Central memory CD8-positive, alpha-beta T cell (primary cell): ENCODE data around the gene BPHL.
"Not testable (repeated sequence)": the region's sequence is repeated elsewhere in the genome, so short reads cannot be mapped to it uniquely, and the experiment has no call there.

Experiments
- ATAC-seq: fragments of 150-1000 bp; cut with Tn5 transposase; replicated peaks from 2 replicates; pipeline ENCODE4 v1.10.0; 2022; ENCODE audit warnings: mild to moderate bottlenecking, moderate FRiP score, moderate number of reproducible peaks; ENCODE audit not compliant: poor library complexity, severe bottlenecking; ENCODE audit errors: extremely low read depth
- DNase-seq, 2 donors: peaks; one replicate each; pipeline ENCODE4 v3.0.0; 2021; ENCODE audit warnings: low spot score in 2 of 2
- H3K27ac Mint-ChIP-seq: one replicate; pipeline ENCODE4 v1.8.0; 2022; ENCODE audit warnings: low read depth, mild to moderate bottlenecking, moderate library complexity, mixed read lengths
- H3K27me3 Mint-ChIP-seq: one replicate; pipeline ENCODE4 v1.8.0; 2022; ENCODE audit warnings: mixed read lengths
- H3K36me3 Mint-ChIP-seq: one replicate; pipeline ENCODE4 v1.8.0; 2022; ENCODE audit warnings: mild to moderate bottlenecking, moderate library complexity, mixed read lengths; ENCODE audit not compliant: insufficient read depth
- H3K4me1 Mint-ChIP-seq: one replicate; pipeline ENCODE4 v1.8.0; 2022; ENCODE audit warnings: mixed read lengths
- H3K4me3 Mint-ChIP-seq: one replicate; pipeline ENCODE4 v1.8.0; 2022; ENCODE audit warnings: mild to moderate bottlenecking, moderate library complexity, mixed read lengths
- H3K9me3 Mint-ChIP-seq: one replicate; pipeline ENCODE4 v1.8.0; 2022; ENCODE audit warnings: mixed read lengths

BPHL gene

DNA sequence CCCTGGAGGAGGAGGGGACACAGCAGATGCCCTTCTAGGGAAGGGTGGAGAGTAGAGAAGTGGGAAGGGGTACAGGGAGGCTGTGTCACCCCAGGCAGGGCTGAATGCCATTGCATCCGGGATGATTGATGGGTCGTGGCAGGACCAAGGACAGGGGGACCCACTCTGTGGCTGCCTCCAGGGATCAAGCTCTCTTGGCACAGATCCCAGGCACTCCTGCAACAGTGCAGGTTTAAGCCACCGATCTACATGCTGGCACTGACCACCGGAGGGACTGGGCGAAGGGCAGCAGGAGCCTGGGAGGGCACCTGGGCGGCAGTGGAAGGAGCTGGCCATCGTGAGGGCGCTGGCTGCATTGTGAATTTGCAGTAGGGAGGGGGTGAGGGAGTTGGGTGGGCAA is 61.4 kb downstream of the BPHL start:
- H3K27ac Mint-ChIP-seq, H3K9me3 Mint-ChIP-seq, DNase-seq, H3K4me1 Mint-ChIP-seq, ATAC-seq, H3K36me3 Mint-ChIP-seq: not testable (repeated sequence)
- H3K4me3 Mint-ChIP-seq, result peak overlapping the region; percentile 49
- peaks cover 60% of the 10 kb centered on the region for H3K27me3 Mint-ChIP-seq

DNA sequence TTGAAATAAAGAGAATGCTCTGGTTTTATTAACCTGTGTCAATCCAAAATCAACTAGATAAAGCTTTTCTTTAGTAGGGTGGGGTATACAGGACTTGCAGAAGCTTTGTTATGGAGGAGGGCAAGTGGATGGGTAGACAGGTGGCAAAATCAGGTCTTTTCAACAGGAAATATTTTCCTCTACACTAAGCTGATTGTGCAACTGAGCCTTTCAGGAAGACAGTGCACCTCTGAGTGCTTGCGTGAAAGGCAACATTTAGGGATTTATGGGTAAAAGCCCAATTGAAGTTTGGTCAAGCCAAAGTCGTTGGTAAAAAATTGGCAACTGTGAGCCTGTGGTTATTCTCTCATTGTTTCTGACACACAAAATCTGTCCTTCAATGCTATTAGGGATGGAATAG is 62.6 kb downstream of the BPHL start:
- DNase-seq (no peak), ATAC-seq (no peak)
- no peaks in the 10 kb centered on the region for H3K9me3 Mint-ChIP-seq
- H3K4me3 Mint-ChIP-seq, result no peak overlapping the region
- H3K36me3 Mint-ChIP-seq, result peaks cover 2% of the 10 kb centered on the region
- no peaks in the 10 kb centered on the region for H3K4me1 Mint-ChIP-seq
- peaks cover 66% of the 10 kb centered on the region for H3K27me3 Mint-ChIP-seq
- no peak overlapping the region for H3K27ac Mint-ChIP-seq

DNA sequence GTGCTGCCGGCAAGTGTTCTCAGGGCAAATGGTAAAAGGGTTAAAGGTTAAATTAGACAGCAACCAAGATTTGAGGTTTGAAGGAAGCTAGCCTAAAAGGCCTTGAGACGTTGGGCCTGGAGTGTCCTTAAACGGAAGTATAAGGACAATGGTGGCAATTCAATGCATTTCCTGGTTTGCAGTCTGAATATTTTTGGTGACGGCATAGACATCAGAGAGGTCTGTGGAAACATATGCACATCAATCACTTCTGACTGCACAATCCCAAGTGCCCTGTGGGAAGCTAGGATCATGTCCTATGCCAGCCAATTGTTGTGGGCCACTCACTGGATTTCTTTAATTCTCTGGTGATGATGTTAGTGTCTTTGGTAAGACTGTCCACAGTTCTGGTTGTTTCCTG is 64.6 kb downstream of the BPHL start:
- no peak for DNase-seq
- Mint-ChIP-seq H3K36me3 (peaks cover 2% of the 10 kb centered on the region), H3K4me3 (no peak overlapping the region), H3K4me1 (no peaks in the 10 kb centered on the region), H3K27ac (no peak overlapping the region), H3K9me3 (no peaks in the 10 kb centered on the region), H3K27me3 (peaks cover 77% of the 10 kb centered on the region)
- no peak for ATAC-seq

- peaks cover 82% of the 10 kb centered on the region for H3K27me3 Mint-ChIP-seq
- H3K9me3 Mint-ChIP-seq, result no peaks in the 10 kb centered on the region
- no peak for ATAC-seq
- DNase-seq, result no peak
- no peaks in the 10 kb centered on the region for H3K36me3 Mint-ChIP-seq
- no peak overlapping the region for H3K27ac Mint-ChIP-seq
- no peak overlapping the region for H3K4me3 Mint-ChIP-seq
- H3K4me1 Mint-ChIP-seq, result no peaks in the 10 kb centered on the region
Observed at GRCh38 chr6:3186974-3187382, 68.5 kb downstream of the BPHL start.

GRCh38 chr6:3188262-3188661 is 69.8 kb downstream of the BPHL start:
- no peak overlapping the region for H3K27ac Mint-ChIP-seq
- H3K9me3 Mint-ChIP-seq, result no peaks in the 10 kb centered on the region
- no peaks in the 10 kb centered on the region for H3K4me1 Mint-ChIP-seq
- ATAC-seq, result no peak
- H3K4me3 Mint-ChIP-seq, result no peak overlapping the region
- no peak for DNase-seq
- peaks cover 81% of the 10 kb centered on the region for H3K27me3 Mint-ChIP-seq
- H3K36me3 Mint-ChIP-seq, result no peaks in the 10 kb centered on the region

DNA sequence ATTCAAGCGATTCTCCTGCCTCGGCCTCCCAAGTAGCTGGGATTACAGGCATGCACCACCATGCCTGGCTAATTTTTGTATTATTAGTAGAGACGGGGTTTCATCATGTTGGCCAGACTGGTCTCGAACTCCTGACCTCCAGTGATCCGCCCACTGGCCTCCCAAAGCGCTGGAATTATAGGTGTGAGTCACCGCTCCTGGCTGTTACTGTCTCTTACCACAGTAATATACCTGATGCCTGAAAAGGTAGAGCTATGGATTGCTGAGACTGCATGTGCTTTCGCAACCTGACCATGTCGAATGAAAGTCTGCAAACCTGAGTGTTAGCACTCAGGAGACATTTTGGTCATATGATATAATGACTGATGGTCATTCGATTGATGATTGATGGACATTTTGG is 70.7 kb downstream of the BPHL start:
- peaks cover 72% of the 10 kb centered on the region for H3K27me3 Mint-ChIP-seq
- H3K9me3 Mint-ChIP-seq, result not testable (repeated sequence)

DNA sequence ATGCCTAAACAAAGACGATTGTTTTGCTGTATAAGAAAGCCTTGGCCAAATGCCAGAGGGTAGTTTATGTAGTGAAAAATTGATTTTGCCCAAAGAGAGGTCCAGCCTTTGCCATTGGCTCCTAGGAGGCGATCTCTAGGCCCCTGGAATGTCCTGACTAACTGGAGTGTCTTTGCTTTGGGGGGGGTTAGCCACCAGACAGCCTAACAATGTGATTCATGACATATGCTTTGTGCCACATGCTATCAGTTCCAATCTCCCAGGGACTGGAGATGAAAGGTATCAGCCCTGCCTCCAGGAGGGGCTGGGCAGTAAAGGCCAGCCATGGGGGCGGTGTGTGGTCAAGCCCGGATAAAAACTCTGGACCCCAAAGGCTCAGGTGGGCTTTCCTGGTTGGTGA is 71.5 kb downstream of the BPHL start:
- Mint-ChIP-seq H3K4me3 (no peak overlapping the region), H3K4me1 (no peaks in the 10 kb centered on the region), H3K27ac (no peak overlapping the region), H3K27me3 (peaks cover 63% of the 10 kb centered on the region), H3K36me3 (no peaks in the 10 kb centered on the region), H3K9me3 (no peaks in the 10 kb centered on the region)
- ATAC-seq (no peak), DNase-seq (no peak)

More for the DNA sequence above, 70.7 kb downstream of the BPHL start:
- not testable (repeated sequence) for H3K27ac Mint-ChIP-seq, H3K4me1 Mint-ChIP-seq, DNase-seq, ATAC-seq, H3K36me3 Mint-ChIP-seq, H3K4me3 Mint-ChIP-seq

GRCh38 chr6:3190779-3191178 is 72.3 kb downstream of the BPHL start:
- Mint-ChIP-seq H3K4me1 (no peaks in the 10 kb centered on the region), H3K27ac (no peak overlapping the region), H3K4me3 (no peak overlapping the region), H3K36me3 (no peaks in the 10 kb centered on the region), H3K27me3 (peaks cover 56% of the 10 kb centered on the region), H3K9me3 (no peaks in the 10 kb centered on the region)
- no peak for DNase-seq
- no peak for ATAC-seq

DNA sequence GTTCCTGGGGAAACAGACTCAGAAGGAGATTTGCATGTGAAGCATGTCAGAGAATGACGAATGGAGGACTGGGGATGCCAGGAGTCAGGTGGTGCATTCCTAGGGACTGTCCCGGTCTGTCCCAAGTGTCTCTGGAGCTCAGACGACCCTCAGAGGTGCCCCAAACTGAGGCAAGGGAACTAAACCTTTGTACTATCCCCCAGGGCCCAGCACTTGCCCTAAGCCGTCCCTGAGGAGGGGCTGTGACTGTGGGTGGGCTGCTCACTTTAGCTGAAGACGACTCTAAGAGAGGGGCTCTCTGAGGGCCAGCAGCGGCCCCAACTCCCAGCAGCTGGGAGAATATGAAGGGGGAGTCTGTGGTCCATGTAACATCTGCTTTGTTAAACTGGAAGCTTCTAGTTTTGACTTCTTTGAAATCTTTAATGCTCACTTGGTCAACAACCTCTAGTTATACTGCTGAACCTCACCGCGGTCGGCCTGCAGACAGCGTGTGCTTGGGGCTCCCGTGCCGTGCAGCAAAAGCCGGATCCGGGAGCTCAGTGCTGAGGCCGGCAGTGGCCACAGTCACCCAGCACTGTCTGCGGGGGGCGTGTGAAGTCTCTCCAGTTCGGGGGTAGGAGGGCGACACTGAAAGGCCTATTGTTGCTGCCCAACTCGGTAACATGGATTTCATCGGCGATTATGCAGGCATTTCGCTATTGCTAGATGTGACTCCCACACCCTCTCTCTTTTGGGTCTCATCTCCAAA is 74.8 kb downstream of the BPHL start:
- Mint-ChIP-seq H3K4me1 (no peaks in the 10 kb centered on the region), H3K27ac (no peak overlapping the region), H3K27me3 (peaks cover 36% of the 10 kb centered on the region), H3K9me3 (no peaks in the 10 kb centered on the region), H3K4me3 (no peak overlapping the region), H3K36me3 (no peaks in the 10 kb centered on the region)
- DNase-seq (no peak), ATAC-seq (no peak)

DNA sequence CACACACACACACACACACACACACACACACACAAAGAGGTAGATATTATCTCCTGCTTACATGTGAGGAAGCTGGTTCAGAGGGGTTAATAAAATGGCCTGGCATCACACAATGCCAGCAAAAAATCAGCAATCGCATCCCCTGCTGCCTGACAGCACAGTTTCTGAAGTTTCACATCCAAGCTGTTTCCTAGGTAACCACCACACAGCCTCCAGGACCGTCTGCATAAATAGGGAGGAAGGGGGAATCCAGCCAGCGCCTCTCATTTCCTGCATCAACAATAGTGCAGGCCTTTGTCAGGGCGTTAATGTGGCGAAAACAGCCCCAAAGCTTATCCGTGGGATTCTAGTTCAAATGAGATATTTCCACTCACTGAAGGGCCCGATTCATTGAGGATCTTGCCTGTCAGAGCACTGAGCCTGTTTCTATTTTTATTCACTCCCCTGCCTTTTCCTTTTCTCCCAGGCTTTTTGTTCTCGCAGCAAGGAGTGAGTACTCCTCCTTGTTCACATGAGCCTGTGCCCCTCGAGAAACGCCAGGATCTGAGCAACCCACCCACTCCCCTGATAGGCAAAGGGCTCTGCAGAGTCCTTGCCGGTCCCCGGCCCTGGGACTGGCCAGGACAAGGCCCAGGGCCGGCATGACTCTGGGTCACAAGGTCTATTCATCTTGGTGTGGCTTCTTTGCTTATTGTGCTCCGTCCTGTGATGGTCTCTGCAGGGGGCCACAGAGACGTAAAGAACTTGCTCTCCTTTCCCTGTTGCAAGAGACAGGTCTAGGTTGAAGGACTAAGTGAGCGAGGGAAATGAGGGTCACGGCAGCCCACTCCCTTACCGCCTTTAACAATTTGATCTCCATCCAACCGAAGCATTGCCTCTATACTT is 76.3 kb downstream of the BPHL start:
- no peak for DNase-seq
- H3K27me3 Mint-ChIP-seq, result peaks cover 32% of the 10 kb centered on the region
- no peaks in the 10 kb centered on the region for H3K4me1 Mint-ChIP-seq

DNA sequence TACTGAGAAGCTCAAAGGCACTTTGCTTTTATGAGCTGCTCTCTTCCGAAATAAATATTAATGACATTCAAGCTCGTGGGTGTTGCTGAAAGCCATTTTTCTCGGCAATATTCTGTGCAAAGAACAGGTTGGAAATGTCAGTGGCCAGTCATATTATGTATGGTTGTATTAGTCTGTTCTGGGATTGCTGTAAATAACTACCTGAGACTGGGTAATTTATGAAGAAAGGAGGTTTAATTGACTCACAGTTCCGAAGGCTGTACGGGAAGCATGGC is 76.8 kb downstream of the BPHL start:
- Mint-ChIP-seq H3K9me3 (no peaks in the 10 kb centered on the region), H3K27me3 (peaks cover 32% of the 10 kb centered on the region), H3K4me1 (no peaks in the 10 kb centered on the region), H3K36me3 (no peaks in the 10 kb centered on the region), H3K27ac (no peak overlapping the region), H3K4me3 (no peak overlapping the region)
- ATAC-seq (no peak), DNase-seq (no peak)

More for the DNA sequence above, 76.3 kb downstream of the BPHL start:
- no peak overlapping the region for H3K27ac Mint-ChIP-seq
- H3K9me3 Mint-ChIP-seq, result no peaks in the 10 kb centered on the region
- H3K36me3 Mint-ChIP-seq, result no peaks in the 10 kb centered on the region
- no peak overlapping the region for H3K4me3 Mint-ChIP-seq
- no peak for ATAC-seq

DNA sequence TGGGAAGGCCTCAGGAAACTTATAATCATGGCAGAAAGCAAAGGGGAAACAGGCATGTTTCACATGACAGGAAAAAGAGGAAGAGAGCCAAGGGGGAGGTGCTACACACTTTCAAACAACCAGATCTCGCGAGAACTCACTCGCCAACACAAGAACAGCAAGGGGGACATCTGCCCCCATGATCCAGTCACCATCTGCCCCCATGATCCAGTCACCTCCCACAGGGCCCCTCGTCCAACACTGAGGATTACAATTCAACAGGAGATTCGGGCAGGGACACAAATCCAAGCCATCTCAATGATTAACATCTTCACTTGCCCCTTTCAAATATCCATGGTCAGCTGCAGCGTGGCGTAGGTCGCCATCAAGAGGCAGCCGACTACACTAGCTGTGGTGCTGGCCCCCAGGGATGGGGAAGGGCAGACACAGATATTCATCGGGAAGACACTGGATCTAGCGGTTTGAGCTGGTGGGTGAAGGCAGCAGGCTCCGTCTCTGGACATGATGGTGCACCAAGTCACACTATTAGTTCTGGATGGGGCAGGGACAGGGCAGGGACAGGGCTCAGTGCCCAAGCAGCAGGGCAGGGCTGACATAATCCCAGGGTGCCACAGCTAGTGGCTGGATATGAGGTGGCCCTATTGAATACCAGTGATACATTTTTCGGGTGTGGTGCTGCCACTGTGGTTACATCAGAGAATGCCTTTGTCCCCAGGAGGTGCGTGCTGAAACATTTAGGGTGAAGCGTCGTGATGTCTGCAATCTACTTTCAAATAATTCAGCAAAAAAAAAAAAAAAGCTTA is 77.4 kb downstream of the BPHL start:
- Mint-ChIP-seq H3K27me3 (peaks cover 32% of the 10 kb centered on the region), H3K4me1 (no peaks in the 10 kb centered on the region), H3K36me3 (no peaks in the 10 kb centered on the region), H3K9me3 (no peaks in the 10 kb centered on the region), H3K27ac (no peak overlapping the region), H3K4me3 (no peak overlapping the region)
- ATAC-seq (no peak), DNase-seq (no peak)
